ENCODE data around the gene ARHGAP18.

The ARHGAP18 gene

GRCh38 chr6:129691709-129692108, 18.3 kb downstream of the ARHGAP18 start:
- DNase-seq (ENCODE audit: low spot score) = no peak

- DNase-seq (ENCODE audit: low spot score) = no peak
These were observed 18.8 kb downstream of the ARHGAP18 start for GRCh38 chr6:129691043-129691640.

- DNase-seq (ENCODE audit: low spot score) = no peak
These were observed 22.9 kb downstream of the ARHGAP18 start for GRCh38 chr6:129686941-129687627.

GRCh38 chr6:129685662-129686031, 24.3 kb downstream of the ARHGAP18 start:
- DNase-seq (ENCODE audit: low spot score) = no peak

- DNase-seq (ENCODE audit: low spot score) = no peak
These were observed 24.9 kb downstream of the ARHGAP18 start for GRCh38 chr6:129684903-129685661.

- DNase-seq (ENCODE audit: low spot score) = no peak
These were observed 25.6 kb downstream of the ARHGAP18 start for GRCh38 chr6:129684323-129684884.

GRCh38 chr6:129683601-129684322, 26.2 kb downstream of the ARHGAP18 start:
- no peak for DNase-seq (ENCODE audit: low spot score)

- no peak for DNase-seq (ENCODE audit: low spot score)
These were observed 28.1 kb downstream of the ARHGAP18 start for GRCh38 chr6:129681913-129682205.

- no peak for DNase-seq (ENCODE audit: low spot score)
These were observed 29.3 kb downstream of the ARHGAP18 start for GRCh38 chr6:129680633-129681032.

- no peak for DNase-seq (ENCODE audit: low spot score)
These were observed 30.2 kb downstream of the ARHGAP18 start for GRCh38 chr6:129679758-129680157.

- no peak for DNase-seq (ENCODE audit: low spot score)
These were observed 30.7 kb downstream of the ARHGAP18 start for GRCh38 chr6:129679275-129679674.

GRCh38 chr6:129678463-129678862, 31.5 kb downstream of the ARHGAP18 start:
- no peak for DNase-seq (ENCODE audit: low spot score)

GRCh38 chr6:129677620-129678325, 32.2 kb downstream of the ARHGAP18 start:
- no peak for DNase-seq (ENCODE audit: low spot score)

- no peak for DNase-seq (ENCODE audit: low spot score)
These were observed 34.1 kb downstream of the ARHGAP18 start for GRCh38 chr6:129675669-129676472.

GRCh38 chr6:129673748-129674147, 36.2 kb downstream of the ARHGAP18 start:
- DNase-seq (ENCODE audit: low spot score) = no peak

GRCh38 chr6:129672881-129673631, 36.9 kb downstream of the ARHGAP18 start:
- DNase-seq (ENCODE audit: low spot score) = no peak

- DNase-seq (ENCODE audit: low spot score) = no peak
These were observed 37.7 kb downstream of the ARHGAP18 start for GRCh38 chr6:129672341-129672682.

GRCh38 chr6:129671442-129672340, 38.3 kb downstream of the ARHGAP18 start:
- DNase-seq (ENCODE audit: low spot score) = no peak

GRCh38 chr6:129670634-129671033, 39.3 kb downstream of the ARHGAP18 start:
- DNase-seq (ENCODE audit: low spot score) = no peak
